Effector CD8-positive, alpha-beta T cell (primary cell): ENCODE results near the gene PLD5.
"Not testable (repeated sequence)": the region's sequence is repeated elsewhere in the genome, so short reads cannot be mapped to it uniquely, and the experiment has no call there.

Experiments
- DNase-seq: peaks from one replicate; lab custom pipeline; 2025; lab: John Stamatoyannopoulos, UW

Gene PLD5

DNA sequence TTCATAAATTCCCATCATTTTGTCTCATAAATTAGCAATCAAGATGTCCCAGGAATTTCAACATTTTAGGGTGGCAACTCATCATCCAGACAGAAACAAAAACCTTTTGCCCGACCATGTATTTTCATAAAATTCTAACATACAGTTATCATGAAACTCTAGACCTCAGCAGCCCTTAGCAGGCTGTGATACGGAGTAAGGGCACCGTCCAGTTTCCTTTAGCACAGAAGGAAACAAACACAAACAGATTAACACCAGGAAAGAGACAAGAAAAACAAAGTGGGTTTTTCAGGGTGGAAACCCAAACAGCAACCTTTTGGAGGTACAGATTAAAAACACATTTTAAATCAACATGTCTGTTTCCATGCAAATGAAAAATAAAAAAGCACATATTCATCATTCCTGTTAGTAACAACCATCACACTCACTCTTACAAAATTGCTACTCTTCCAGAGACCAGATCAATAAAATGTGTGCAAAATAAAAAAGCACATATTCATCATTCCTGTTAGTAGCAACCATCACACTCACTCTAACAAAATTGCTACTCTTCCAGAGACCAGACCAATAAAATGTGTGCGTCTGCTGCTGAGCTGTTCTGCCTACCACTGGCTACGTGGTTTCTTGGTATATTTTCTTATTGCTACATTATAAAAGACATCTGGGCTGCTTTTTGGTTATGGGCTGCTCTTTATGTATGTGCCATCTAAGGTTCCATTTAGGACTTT is 241.6 kb downstream of the PLD5 start:
- not testable (repeated sequence) for DNase-seq

- DNase-seq = not testable (repeated sequence)
These were observed 246.1 kb downstream of the PLD5 start for GRCh38 chr1:242278406-242278805.

GRCh38 chr1:242276769-242277168 is 247.7 kb downstream of the PLD5 start:
- not testable (repeated sequence) for DNase-seq

DNA sequence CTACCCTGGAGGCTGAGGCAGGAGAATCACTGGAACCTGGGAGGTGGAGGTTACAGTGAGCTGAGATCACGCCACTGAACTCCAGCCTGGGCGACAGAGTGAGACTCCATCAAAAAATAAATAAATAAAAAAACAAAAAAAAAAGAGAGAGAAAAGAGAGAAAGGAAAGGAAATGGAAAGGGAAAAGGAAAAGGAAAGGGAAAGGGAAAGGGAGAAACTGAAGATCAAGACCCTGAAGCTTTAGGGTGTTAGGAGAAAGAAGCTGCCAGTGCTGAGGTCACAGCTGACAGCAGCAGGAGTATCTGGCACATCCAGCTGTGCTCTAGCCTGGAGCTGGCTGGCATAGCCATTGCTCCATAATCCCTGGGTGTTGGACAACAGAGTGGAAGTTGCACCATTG is 257.5 kb downstream of the PLD5 start:
- DNase-seq = not testable (repeated sequence)

DNA sequence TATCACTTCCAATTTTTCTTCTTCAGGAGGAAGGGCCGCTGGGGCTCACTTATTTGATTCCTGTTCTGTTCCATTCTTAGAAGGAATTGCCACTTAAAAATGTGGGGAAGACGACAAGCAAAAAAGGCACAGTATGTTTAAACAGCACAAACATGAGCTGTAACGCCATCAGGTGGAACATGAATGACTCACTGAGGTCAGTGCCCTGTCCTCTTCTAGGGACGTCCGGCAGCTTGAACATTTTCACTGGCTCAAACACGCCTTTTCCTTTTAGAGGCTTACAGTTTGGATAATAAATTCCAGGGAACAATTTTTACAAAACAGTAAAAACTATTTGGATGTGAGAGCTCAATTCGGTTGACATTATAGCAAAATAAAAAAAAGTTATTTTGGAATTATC is 260.1 kb downstream of the PLD5 start:
- DNase-seq = not testable (repeated sequence)

DNA sequence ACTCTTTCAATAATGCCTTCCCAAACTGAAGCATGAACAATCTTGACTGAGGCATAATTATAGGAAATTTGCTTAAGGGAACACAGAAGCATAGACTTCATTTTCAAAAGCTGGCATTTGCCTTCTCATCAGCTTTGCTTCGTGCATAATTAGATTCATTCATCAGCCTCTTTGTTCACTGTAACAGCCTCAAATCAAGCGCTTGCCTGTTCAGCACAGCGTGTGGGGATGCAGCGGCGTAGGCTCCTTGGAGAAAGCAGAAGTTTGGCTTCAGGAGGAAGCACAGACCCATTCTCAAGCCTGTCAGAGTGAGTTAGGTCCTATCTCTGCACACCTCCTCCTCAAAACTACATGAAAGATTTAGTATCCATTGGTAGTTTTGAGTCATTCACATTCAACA is 279.2 kb downstream of the PLD5 start:
- DNase-seq = no peak

GRCh38 chr1:242243472-242243871 is 281.0 kb downstream of the PLD5 start:
- DNase-seq = no peak

- DNase-seq = no peak
These were observed 281.5 kb downstream of the PLD5 start for GRCh38 chr1:242242983-242243382.

GRCh38 chr1:242241936-242242335 is 282.6 kb downstream of the PLD5 start:
- no peak for DNase-seq

GRCh38 chr1:242240691-242241090 is 283.8 kb downstream of the PLD5 start:
- DNase-seq = no peak

- no peak for DNase-seq
These were observed 284.4 kb downstream of the PLD5 start for GRCh38 chr1:242240077-242240476.

DNA sequence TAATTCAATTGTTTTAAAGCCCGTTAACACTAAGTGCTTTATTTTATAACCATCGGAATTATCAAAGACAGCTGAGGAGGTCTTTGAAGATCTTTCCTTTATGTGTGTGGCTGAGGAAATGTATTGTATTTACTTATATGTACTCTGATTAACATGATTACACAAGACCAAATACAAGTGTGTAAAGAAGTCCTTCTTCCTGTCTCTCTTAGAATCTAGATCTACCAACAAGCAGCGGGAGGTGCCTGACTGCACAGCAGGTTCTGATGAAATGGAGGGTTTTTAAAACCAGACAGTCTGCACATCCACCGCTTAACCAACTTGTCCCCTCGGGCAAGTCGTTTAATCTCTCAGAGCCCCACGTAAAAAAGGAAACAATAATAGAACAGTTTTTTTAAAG is 285.1 kb downstream of the PLD5 start:
- no peak for DNase-seq

DNA sequence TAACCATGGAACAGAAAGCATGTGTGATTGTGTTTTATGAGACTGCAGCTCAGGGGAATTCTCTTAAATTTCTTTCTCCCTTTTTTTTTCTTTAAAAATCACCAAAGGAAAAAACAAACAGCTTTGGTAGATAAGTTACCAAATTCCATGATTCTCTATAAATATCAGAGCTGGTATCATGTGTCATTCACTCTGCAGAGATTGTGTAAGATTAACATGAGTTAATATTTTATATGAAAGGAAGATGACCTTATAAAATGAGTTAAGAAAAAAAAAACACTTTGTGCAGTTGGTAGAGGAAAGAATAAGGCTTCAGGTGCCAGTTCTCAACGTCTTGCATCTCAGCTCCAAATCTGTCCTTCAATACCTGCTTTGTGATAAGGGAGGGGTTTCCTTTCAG is 287.4 kb downstream of the PLD5 start:
- DNase-seq = no peak

GRCh38 chr1:242228991-242229390 is 295.5 kb downstream of the PLD5 start:
- DNase-seq = no peak

DNA sequence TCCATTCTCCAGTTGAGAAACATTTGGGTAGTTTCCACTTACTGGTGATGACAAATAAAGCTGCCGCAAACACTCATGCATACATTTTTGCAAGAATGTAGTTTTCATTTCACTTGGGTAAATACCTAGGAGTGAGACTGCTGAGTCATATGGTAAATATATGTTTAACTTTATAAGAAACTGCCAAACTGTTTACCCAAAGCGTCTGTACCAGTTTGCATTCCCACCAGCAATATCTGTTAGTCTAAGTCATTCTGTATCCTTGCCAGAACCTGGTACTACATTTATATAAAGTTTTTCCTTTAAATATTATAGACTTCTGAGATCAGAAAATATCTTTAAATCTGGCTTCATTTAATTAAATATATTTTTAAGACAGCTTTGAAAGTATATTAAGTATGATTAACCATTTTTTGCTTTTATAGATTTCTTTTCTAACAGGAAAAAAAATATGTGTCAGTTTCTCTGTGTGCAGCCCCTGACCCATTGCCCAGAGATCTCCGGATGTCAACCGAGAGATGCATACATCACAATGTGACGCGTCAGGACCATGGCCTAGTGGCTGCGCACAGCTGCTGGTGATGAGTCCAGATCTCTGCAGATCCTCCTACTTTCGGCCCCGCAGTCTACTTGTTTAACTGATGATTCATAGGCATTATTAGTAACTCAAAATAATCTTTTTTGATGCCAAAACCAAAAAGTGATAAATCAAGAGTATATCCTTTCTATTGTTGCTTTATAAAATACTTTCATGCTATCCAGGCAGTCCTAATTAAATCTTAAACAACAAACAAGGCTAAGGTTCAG is 298.5 kb downstream of the PLD5 start:
- no peak for DNase-seq

DNA sequence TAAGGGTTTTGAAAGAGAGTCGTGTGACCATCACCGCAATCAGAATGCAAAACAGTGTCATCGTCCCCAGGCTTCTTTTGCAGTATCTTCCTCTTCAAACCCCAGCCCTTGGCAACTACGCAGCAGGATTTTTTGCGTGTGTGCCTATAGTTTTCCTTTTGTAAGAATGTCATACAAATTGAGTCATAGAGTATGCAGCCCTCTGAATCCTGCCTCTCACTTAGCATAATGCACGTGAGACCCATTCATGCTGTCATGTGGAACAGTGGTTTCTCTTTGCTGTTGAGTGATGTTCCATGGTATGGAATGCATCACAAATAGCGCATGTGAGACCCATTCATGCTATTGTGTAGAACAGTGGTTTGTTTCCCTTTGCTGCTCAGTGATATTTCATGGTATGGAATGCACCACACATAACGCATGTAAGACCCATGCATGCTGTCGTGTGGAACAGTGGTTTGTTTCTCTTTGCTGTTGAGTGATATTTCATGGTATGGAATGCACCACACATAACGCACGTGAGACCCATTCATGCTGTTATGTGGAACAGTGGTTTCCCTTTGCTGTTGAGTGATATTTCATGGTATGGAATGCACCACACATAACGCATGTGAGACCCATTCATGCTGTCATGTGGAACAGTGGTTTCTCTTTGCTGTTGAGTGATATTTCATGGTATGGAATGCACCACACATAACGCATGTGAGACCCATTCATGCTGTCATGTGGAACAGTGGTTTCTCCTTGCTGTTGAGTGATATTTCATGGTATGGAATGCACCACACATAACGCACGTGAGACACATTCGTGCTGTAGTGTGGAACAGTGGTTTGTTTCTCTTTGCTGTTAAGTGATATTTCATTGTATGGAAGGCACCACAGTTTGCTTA is 299.4 kb downstream of the PLD5 start:
- not testable (repeated sequence) for DNase-seq

- DNase-seq = no peak
These were observed 300.0 kb downstream of the PLD5 start for GRCh38 chr1:242224461-242224860.

GRCh38 chr1:242219905-242220304 is 304.6 kb downstream of the PLD5 start:
- DNase-seq = no peak

DNA sequence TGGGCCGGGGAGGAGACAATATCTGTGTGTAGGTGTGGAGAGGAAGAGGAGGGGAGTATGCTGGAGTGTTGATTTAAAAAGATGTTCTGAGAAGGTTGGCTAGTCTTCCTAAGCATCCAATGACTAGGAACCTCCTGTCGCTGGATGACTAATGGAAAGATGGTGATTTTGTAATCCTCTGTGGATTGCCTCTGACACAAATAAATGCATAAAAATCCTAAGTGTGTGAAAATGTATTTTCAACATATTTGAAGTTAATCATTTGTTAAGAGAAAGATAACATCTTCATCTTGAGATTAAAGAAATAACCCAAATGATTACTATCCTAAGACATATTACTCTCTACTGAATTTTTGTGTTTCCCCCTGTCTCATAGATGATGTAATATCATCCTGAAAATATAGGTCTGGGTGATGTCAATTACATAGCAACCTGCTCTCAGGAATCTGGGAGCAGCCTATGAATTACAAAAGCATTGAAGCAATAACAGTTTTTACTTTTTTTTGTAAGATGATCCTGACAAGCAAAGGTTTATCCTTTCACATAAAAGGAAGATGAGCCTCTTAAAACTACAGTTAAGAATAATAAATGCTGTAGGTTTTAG is 305.1 kb downstream of the PLD5 start:
- DNase-seq = no peak

- DNase-seq = no peak
These were observed 308.1 kb downstream of the PLD5 start for GRCh38 chr1:242216368-242216767.

- DNase-seq = not testable (repeated sequence)
These were observed 310.0 kb downstream of the PLD5 start for GRCh38 chr1:242214455-242214854.

DNA sequence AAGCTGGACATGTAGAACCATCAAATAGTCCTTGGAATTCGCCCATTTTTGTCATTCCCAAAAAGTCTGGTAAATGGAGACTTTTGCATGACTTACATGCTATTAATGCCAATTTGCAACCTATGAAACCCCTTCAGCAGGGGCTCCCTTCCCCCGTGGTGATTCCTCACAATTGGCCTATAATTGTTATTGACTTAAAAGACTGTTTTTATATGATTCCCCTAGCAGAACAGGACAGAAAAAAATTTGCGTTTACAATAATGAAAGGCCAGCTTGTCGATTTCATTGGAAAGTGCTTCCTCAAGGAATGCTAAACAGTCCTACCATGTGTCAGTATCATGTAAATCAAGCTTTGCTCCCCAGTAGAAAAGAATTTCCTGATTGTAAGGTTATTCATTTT is 311.5 kb downstream of the PLD5 start:
- not testable (repeated sequence) for DNase-seq
